ENCODE data around the gene PRAC1. TPM values are rescaled to one million over a fixed set of nuclear protein-coding genes. Genes with fewer than 3 reads are reported as not detected.

PRAC1 gene
- total RNA-seq (2022) (not detected in 2 replicates), Bru-seq, nascent RNA (not detected), BruChase-seq, experiment 1, labeled RNA remaining after a 2-hour chase (not detected), BruChase-seq, experiment 2, labeled RNA remaining after a 6-hour chase (not detected)
- long read RNA-seq: 0 reads

DNA sequence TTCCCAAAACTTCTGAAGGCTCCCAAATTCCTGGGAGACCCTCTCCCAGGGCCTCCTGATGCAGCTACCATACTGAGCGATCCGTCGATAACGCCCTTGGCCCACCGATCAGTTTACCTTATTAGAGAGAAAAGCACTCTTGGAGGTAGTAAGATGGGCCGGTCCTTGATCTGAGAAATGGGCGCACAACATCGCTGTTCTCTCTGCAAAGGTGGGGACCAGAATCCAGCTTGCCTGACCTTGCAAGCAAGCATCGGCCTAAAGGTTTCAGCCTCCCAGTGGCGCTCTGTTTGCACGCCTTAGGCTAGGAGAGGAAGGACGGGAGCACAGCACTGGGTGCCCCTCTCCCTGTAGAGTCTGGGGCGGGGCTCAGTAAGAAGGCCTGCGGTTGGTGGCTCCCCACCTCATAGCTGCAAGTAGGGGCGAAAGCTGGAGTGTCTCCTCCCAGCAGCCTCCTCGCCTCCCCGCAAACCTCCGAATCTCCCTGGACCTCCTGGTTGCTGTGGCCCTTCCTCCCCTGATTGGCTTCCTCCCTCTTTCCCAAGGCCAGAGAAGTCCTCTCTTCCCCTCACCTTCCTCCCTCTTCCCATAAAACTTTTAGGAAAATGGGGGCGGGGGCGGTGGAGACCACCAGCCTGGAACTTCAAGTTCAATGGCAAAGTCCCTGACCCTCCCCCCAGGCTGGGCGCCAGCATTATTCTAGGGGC lies at the start of gene PRAC1:
TSS of gene PRAC1 (minus strand) at position 318 of the 707 bp plus-strand sequence. CDS start at position 192, 126 bp downstream.
- Mint-ChIP-seq H3K36me3 (ENCODE audit: insufficient read depth, unreplicated experiment) (no peaks in the 10 kb centered on the region), H3K27ac (ENCODE audit: unreplicated experiment) (no peak within 1 kb of the TSS), H3K4me3 (ENCODE audit: unreplicated experiment) (no peak within 1 kb of the TSS), H3K27me3 (ENCODE audit: insufficient read depth, unreplicated experiment) (no peaks in the 10 kb centered on the region), H3K9me3 (ENCODE audit: unreplicated experiment) (no peaks in the 10 kb centered on the region), H3K4me1 (ENCODE audit: low read depth, unreplicated experiment) (no peaks in the 10 kb centered on the region)
- Histone ChIP-seq H3K9me3 (no peaks in the 10 kb centered on the region), H3K4me1 (peaks cover 16% of the 10 kb centered on the region; the same call in 1 of the 2 replicates), H3K4me3 (ENCODE audit: low read depth, low read length) (no peak within 1 kb of the TSS), H3K27me3 (replicated peaks; ENCODE audit: control insufficient read depth, insufficient read depth, low read length) (no peaks in the 10 kb centered on the region; the same call in none of the 2 replicates), H3K36me3 (ENCODE audit: control insufficient read depth, insufficient read depth, low read length) (no peaks in the 10 kb centered on the region)
- ChIA-PET POLR2A (interaction anchor here (0.7 kb wide), 1 partner anchor 1765 kb away, joined by 4 read pairs; no protein-coding TSS in a partner anchor), CTCF (interaction anchor here (0.6 to 7.4 kb wide), 2 partner anchors 68 to 77 kb away, joined by 3 to 163 read pairs; no protein-coding TSS in a partner anchor)
- intact Hi-C loops (cut with micrococcal nuclease; ENCODE audit: unreplicated experiment): no loop called here
- BruUV-seq (replicated peaks): no TSS peak
- TF ChIP-seq, protein P1, sequence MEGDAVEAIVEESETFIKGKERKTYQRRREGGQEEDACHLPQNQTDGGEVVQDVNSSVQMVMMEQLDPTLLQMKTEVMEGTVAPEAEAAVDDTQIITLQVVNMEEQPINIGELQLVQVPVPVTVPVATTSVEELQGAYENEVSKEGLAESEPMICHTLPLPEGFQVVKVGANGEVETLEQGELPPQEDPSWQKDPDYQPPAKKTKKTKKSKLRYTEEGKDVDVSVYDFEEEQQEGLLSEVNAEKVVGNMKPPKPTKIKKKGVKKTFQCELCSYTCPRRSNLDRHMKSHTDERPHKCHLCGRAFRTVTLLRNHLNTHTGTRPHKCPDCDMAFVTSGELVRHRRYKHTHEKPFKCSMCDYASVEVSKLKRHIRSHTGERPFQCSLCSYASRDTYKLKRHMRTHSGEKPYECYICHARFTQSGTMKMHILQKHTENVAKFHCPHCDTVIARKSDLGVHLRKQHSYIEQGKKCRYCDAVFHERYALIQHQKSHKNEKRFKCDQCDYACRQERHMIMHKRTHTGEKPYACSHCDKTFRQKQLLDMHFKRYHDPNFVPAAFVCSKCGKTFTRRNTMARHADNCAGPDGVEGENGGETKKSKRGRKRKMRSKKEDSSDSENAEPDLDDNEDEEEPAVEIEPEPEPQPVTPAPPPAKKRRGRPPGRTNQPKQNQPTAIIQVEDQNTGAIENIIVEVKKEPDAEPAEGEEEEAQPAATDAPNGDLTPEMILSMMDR (IDR thresholded peaks at IDR 0.05; ENCODE audit: insufficient read depth in 1 of 2, low read depth in 1 of 2, low read length in 1 of 2, severe bottlenecking in 1 of 2, unreplicated experiment in 1 of 2): no peak
- no peak for DNase-seq

DNA sequence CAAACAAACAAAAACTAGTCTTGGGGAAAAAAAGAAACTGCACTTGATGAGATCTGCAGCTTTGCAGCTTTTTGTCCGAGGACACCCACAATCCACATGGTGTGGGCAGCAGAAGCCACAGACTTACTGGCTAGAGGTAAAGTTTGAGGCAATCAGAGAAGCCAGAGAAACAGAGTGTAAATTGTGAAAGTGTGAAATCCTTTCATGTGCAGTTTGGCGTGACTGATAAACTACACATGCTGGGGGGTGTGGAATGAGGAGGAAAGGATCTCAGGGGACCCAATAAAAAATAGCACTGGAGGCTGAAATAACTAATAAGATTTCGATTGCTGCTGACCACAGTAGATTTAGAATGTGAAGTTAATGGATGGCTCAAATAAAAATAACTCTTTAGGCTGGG lies 48.6 kb upstream of the PRAC1 start:
- Mint-ChIP-seq H3K9me3 (ENCODE audit: unreplicated experiment) (peaks cover 6% of the 10 kb centered on the region), H3K27me3 (ENCODE audit: insufficient read depth, unreplicated experiment) (peaks cover 6% of the 10 kb centered on the region), H3K4me1 (ENCODE audit: low read depth, unreplicated experiment) (no peaks in the 10 kb centered on the region), H3K36me3 (ENCODE audit: insufficient read depth, unreplicated experiment) (no peaks in the 10 kb centered on the region), H3K4me3 (ENCODE audit: unreplicated experiment) (no peak overlapping the region), H3K27ac (ENCODE audit: unreplicated experiment) (no peak overlapping the region)
- Histone ChIP-seq H3K9me3 (0 out of 2 replicates have a peak, but pooled peaks cover 4% of the 10 kb centered on the region), H3K4me3 (ENCODE audit: low read depth, low read length) (no peak overlapping the region), H3K36me3 (ENCODE audit: control insufficient read depth, insufficient read depth, low read length) (no peaks in the 10 kb centered on the region), H3K4me1 (no peaks in the 10 kb centered on the region), H3K27me3 (replicated peaks; ENCODE audit: control insufficient read depth, insufficient read depth, low read length) (no peaks in the 10 kb centered on the region)
- BruUV-seq (replicated peaks): no TSS peak
- no peak for DNase-seq
- POLR2A ChIA-PET: no interaction called here
- TF ChIP-seq, protein P1 (IDR thresholded peaks at IDR 0.05; ENCODE audit: insufficient read depth in 1 of 2, low read depth in 1 of 2, low read length in 1 of 2, severe bottlenecking in 1 of 2, unreplicated experiment in 1 of 2): no peak
- CTCF ChIA-PET: interaction anchor here (0.6 kb wide), 1 partner anchor 43 kb away, joined by 3 read pairs; the partner anchor contains the start of gene HOXB13
- intact Hi-C loops (cut with micrococcal nuclease; ENCODE audit: unreplicated experiment): no loop called here

DNA sequence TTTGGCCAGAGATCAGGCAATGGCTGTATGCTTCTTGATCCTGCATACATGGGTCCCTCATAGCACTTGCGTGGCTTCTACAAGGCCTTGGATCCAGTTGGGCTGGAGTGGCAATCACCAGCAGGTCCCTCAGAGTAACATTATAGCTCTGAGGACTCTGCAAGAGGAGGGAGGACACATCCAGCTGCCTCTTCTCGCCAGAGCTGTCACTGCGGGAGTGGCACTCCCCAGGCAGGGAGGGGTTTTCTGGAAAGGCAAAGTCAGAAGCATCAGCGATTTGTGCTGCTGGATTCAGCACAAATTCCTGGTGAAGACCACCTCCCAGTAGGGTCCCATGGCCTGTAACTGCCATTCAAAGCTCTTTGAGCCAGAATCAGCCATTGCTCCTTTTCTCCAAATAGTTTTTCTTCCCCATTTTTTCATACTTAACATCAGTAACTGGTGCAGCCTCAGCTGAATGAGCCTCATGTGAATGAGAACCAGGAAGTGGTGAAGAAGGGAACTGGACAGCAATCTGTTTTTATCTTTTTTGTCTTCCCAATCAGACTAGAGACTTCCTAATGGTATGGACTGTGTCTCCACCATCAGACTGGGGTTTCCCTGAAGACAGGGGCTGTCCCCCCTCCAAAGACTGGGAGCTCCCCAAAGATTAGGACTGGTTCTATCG lies 46.8 kb upstream of the PRAC1 start:
- no peaks in the 10 kb centered on the region for H3K4me1 Mint-ChIP-seq (ENCODE audit: low read depth, unreplicated experiment)
- H3K4me3 ChIP-seq (ENCODE audit: low read depth, low read length): no peak overlapping the region
- H3K27me3 ChIP-seq (replicated peaks; ENCODE audit: control insufficient read depth, insufficient read depth, low read length): no peaks in the 10 kb centered on the region
- TF ChIP-seq, protein P1 (IDR thresholded peaks at IDR 0.05; ENCODE audit: insufficient read depth in 1 of 2, low read depth in 1 of 2, low read length in 1 of 2, severe bottlenecking in 1 of 2, unreplicated experiment in 1 of 2): no peak
- no peak overlapping the region for H3K27ac Mint-ChIP-seq (ENCODE audit: unreplicated experiment)
- no peaks in the 10 kb centered on the region for H3K9me3 Mint-ChIP-seq (ENCODE audit: unreplicated experiment)
- intact Hi-C loops (cut with micrococcal nuclease; ENCODE audit: unreplicated experiment): no loop called here
- peaks cover 9% of the 10 kb centered on the region for H3K27me3 Mint-ChIP-seq (ENCODE audit: insufficient read depth, unreplicated experiment)
- H3K9me3 ChIP-seq: no peaks in the 10 kb centered on the region
- H3K4me3 Mint-ChIP-seq (ENCODE audit: unreplicated experiment): no peak overlapping the region
- ChIA-PET POLR2A (no interaction called here), CTCF (interaction anchor here (0.7 to 2.3 kb wide), 6 partner anchors 22 to 110 kb away, joined by 3 to 18 read pairs (median 4); no protein-coding TSS in a partner anchor)
- no TSS peak for BruUV-seq (replicated peaks)
- no peaks in the 10 kb centered on the region for H3K36me3 Mint-ChIP-seq (ENCODE audit: insufficient read depth, unreplicated experiment)
- no peaks in the 10 kb centered on the region for H3K4me1 ChIP-seq
- H3K36me3 ChIP-seq (ENCODE audit: control insufficient read depth, insufficient read depth, low read length): no peaks in the 10 kb centered on the region
- DNase-seq: no peak

Measured in Caco-2 (cell line).